ENCODE data around the gene VPS26B. TPM values are rescaled to one million over a fixed set of nuclear protein-coding genes. Genes with fewer than 3 reads are reported as not detected.
"Not testable (repeated sequence)": the region's sequence is repeated elsewhere in the genome, so short reads cannot be mapped to it uniquely, and the experiment has no call there.

VPS26B gene
- total RNA-seq, 1 donor from 2014 or later, result 61.1 TPM

- no peak for FAIRE-seq
These were observed 52.1 kb downstream of the VPS26B start for GRCh38 chr11:134276396-134277182.

GRCh38 chr11:134277183-134278001 lies 52.9 kb downstream of the VPS26B start:
- no peak for DNase-seq (ENCODE audit: low spot score in 2 of 2)
- FAIRE-seq, result no peak

More at GRCh38 chr11:134276396-134277182, 52.1 kb downstream of the VPS26B start:
- no peak for DNase-seq (ENCODE audit: low spot score in 2 of 2)

DNA sequence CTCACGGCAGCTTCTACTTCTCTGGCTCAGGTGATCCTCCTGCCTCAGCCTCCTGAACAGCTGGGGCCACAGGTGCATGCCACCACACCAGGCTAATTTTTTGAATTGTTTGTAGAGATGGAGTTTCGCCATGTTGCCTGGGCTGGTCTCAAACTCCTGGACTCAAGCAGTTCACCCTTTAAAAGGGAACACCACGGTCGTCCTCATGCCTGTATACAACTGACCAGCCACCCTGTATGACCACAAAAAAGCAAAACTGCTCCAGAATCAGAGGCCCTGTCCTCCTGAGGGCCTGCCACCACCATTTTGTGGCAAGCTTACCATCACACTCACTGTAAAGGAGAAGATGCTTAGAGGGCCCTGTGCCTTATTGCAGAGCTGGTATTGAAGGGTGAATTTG lies 53.9 kb downstream of the VPS26B start:
- no peak for DNase-seq (ENCODE audit: low spot score in 2 of 2)
- FAIRE-seq, result no peak

GRCh38 chr11:134281635-134282034 lies 57.2 kb downstream of the VPS26B start:
- FAIRE-seq; DNase-seq (ENCODE audit: low spot score in 2 of 2): not testable (repeated sequence)

DNA sequence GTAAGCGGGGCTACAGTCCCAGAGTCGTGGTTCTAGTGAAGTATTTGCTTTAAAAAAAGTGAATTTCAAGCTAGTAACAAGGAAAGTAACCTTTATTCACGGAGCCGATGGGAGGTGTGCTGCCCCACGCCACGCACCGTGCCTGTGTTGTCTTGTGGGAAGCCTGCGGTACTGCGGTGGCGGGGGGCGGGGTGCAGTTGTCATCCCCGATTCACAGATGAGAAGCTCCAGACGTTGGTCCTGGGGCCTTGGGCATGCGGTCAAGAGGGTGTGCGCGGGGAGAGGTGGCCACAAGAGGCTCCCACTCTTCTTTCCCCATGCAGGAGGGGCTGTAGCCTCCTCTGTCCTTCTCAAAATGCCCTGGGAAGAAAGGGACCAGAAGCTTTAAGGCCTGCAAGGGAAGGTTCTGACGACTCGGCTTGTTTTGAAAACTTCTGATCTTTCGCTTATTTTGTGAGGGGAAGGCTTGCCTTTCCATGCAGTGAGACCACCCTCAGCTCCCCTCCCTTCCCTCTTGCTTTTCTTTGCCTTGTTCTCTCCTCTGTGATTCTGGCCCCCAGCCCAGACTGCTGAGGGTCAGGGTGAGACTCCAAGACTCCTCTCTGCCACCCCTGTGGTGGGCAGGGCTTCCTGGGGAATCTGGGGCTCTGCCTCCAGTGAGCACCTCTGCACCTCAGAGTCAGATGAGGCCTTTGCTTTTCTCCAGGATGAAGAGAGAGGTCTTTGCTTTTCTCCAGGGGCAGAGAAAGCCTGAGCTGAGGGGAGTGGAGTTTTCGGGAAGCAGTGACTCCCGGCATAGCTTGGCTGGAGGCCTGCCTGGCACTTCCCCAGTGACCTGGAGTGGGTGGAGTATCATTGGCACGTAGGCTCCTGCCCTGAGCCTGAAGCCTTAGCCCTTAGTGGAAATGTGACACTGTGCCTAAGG lies 57.9 kb downstream of the VPS26B start:
- DNase-seq (ENCODE audit: low spot score in 2 of 2) (no peak), FAIRE-seq (no peak)

DNA sequence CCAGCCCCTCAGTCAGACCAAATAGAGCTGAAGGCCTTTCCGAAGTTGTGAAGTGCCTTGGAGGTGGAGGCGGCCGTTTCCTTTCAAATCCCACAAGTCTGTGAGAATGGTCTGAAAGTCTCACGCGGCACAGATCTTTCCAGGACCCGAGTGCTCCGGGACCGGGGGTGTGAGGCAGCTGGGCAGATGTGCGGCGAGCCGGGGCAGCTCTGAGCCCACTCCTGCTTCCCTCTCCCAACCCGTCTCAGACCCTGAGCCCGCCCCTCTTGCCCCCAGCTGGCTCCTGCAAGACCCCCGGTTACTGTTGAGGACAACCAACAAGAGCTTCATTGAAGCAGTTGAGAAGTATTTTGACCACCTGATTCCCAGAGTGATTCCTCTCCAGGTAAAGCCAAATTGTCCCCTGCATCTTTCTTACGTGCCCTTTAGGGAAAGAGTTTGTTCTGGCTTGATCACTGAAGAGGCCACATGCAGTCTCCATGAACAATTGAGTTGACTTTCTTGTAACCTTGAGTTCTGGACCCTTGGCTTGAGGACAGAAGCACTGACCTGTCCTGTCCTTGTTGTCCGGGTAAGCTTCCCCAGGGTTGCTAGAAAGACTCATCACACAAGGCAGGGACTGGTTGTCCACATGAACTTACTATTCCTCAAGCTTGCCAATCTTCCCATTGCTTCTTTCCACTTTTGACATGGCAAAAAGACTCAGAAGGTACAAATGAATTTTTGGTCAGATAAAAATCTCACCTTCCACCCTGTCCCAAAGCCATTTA lies 59.2 kb downstream of the VPS26B start:
- DNase-seq (ENCODE audit: low spot score in 2 of 2) (no peak), FAIRE-seq (no peak)

DNA sequence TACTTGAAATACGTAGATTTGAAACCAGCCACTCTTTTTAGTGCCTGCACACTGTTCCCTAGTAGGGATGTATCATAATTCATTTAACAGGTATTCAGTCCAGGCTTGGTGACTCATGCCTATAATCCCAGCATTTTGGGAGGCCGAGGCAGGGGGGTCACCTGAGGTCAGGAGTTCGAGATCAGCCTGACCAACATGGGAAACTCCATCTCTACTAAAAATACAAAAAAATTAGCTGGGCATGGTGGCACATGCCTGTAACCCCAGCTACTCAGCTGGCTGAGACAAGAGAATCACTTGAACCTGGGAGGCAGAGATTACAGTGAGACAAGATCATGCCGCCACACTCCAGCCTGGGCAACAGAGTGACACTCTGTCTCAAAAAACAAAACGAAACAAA lies 59.9 kb downstream of the VPS26B start:
- FAIRE-seq; DNase-seq (ENCODE audit: low spot score in 2 of 2): not testable (repeated sequence)

DNA sequence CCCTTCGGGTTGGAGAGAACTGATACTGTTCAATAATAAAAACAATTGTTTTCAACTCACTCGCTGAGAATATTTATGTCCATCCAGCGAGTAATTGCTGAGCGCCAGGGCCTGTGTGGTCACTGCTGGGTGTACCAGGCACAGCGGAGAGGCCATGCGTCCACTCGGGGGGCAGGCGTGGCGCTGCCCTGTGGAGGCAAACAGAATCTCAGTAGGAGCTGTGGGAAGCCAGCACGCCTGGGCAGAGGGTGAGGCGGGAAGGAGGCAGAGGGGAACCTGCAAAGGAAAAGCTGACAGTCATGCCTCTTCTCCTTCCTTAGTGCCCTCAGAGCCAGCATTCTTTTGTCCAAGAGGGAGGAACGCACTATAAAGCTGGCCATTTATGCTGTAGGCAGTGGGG lies 63.1 kb downstream of the VPS26B start:
- DNase-seq (ENCODE audit: low spot score in 2 of 2) (no peak), FAIRE-seq (no peak)

GRCh38 chr11:134288486-134288885 lies 64.0 kb downstream of the VPS26B start:
- no peak for FAIRE-seq

DNA sequence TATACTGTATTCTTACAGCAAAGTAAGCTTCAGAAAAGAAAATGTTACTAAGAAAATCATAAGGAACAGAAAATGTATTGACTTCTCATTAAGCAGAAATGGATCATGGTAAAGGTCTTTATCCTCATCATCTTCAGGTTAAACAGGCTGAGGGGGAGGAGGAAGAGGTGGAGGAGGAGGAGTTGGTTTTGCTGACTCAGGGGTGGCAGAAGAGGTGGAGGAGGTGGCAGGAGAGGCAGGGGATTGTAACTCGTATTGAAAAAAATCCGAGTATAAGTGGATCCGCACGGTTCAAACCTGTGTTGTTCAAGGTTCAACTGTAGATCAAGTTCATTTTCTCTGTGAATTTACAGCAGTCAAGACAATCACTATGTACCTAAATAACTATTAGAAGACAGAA lies 64.7 kb downstream of the VPS26B start:
- FAIRE-seq (no peak), DNase-seq (ENCODE audit: low spot score in 2 of 2) (no peak)

More at GRCh38 chr11:134288486-134288885, 64.0 kb downstream of the VPS26B start:
- DNase-seq (ENCODE audit: low spot score in 2 of 2), result no peak

DNA sequence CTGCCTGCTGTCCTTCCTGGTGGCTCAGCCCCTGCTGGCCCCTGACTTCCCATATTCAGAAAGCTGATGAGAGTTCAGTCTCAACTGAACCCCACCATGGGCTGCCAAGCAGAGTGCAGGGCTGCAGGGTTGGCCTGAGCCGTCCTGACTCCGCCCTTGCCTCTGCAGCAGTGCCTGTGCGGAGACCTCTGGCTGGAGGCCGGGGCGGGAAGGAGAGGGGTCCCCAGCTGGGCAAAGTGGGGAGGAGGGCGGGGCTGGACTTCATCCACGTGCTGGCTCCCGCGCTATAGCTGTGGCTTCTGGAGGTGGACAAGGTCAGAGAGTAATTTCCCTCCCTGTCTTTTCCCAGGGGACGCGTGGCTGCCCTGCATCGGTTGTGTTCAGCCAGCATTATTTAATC lies 65.3 kb downstream of the VPS26B start:
- FAIRE-seq, result no peak
- no peak for DNase-seq (ENCODE audit: low spot score in 2 of 2)

DNA sequence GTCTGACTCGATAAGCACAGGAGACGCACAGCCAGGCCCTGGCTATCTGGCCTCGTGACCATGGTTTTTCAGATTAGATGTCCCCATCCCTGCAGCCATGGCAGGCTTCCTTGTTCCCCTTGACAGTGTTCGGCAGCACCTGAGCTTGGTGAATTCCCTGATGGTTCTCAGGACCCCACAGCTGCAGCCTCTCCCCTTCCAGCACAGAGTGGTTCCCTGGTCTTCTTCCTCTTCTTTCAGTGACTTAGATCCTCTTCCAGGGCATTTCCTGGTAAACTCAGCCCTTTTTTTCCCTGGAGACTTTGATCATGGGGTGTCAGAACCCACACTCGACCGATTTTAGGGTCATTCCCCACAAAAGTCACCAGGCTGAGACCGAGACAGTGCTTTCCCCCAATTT lies 66.2 kb downstream of the VPS26B start:
- no peak for DNase-seq (ENCODE audit: low spot score in 2 of 2)

DNA sequence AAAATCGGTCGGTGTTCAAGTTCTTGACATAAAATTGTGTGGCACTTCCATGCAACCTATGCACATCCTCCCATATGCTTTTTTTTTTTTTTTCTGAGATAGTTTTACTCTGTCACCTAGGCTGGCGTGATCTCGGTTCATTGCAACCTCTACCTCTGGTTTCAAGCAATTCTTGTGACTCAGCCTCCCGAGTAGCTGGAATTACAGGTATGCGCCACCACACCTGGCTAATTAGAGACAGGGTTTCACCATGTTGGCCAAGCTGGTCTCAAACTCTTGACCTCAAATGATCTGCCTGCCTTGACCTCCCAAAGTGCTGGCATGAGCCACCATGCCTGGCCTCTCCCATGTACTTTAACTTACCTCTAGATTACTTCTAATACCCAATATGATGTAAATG lies 66.7 kb downstream of the VPS26B start:
- FAIRE-seq (no peak), DNase-seq (ENCODE audit: low spot score in 2 of 2) (no peak)

More for the DNA sequence above, 66.2 kb downstream of the VPS26B start:
- FAIRE-seq, result no peak

DNA sequence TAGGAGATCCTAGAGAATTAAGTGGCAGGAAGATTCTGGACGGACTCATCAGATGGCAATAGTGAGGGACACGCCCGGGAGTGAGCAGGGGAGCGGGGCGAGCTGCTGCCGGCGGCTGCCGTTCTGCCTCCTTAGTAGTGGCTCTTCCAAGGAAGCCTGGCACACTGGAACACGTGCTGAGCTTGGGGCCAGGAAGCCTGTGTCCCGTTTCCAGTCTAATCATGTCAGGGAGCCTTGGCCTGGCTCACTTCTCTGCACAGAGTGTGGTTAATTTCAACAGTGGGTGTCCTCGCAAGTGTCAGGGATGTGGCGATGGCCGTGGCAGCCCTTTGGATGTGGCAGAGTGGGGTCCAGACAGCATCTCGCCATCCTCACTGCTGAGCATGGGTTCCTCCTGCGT lies 68.2 kb downstream of the VPS26B start:
- no peak for FAIRE-seq
- no peak for DNase-seq (ENCODE audit: low spot score in 2 of 2)

DNA sequence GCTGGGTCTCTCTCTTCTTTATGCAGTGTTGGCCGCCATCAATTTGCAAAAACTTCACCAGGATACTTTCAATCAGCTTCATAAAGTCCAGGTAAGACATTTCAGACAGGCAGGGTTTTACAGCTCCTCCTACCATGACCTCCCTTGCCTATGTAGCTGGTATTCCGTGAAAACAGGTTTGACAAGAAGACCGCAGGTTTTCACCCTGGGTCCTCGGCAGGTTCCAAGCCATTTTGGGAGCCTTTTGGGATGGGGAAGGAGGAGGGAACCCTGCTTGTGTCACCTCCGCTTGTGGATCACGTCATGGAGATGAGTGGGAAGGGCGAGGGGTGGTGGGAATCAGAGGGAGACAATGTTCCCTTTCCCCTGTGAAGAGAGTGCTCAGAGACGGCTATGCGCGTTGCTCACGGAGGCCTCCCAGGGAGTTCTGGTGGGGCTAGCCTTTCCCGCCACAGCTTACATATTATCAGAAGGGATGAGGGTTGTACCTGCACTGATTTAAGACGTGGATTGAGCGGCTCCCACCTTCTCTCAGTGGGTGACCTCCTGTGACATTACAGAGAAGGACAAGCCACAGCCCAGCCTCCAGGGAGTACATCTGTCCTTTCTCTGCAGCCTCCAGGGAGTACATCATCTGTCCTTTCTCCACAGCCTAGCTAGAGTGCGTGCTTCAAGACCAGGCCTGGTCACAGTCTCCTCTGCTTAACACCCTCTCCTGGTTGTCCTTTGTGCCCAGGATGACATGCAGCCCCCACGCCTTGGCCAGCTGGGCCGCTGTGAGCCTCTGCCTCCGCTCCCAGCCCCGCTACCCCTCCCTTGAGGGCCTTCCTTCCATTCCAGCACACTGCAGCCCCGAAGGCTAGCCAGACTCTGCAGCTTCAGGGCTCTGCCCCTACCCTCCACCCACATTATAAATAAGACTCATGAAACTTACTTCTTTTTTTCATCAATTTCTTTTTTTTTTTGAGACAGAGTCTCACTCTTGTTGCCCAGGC lies 68.9 kb downstream of the VPS26B start:
- FAIRE-seq, result no peak

GRCh38 chr11:134294664-134295063 lies 70.2 kb downstream of the VPS26B start:
- FAIRE-seq, result no peak
- DNase-seq (ENCODE audit: low spot score in 2 of 2), result no peak

More for the DNA sequence above, 68.9 kb downstream of the VPS26B start:
- no peak for DNase-seq (ENCODE audit: low spot score in 2 of 2)
